ENCODE measurements around the gene METTL25B.

Gene METTL25B

GRCh38 chr1:156691665-156692440 is 36.4 kb upstream of the METTL25B start:
- H3K4me3 ChIP-seq (replicated peaks; ENCODE audit: low read depth, low read length) = no peak overlapping the region
- H3K27me3 ChIP-seq (replicated peaks; ENCODE audit: control insufficient read depth, insufficient read depth, low read length) = peaks cover 1% of the 10 kb centered on the region
- H3K36me3 ChIP-seq (ENCODE audit: control insufficient read depth, insufficient read depth, low read length) = no peaks in the 10 kb centered on the region
- TF ChIP-seq CTCF (IDR thresholded peaks at IDR 0.05; ENCODE audit: insufficient read depth, low read length, poor library complexity, severe bottlenecking) = no peak
- DNase-seq (ENCODE audit: extremely low read depth, insufficient read length) = no peak

GRCh38 chr1:156692441-156692924 is 35.8 kb upstream of the METTL25B start:
- Histone ChIP-seq H3K36me3 (ENCODE audit: control insufficient read depth, insufficient read depth, low read length) (no peaks in the 10 kb centered on the region), H3K27me3 (replicated peaks; ENCODE audit: control insufficient read depth, insufficient read depth, low read length) (peaks cover 1% of the 10 kb centered on the region), H3K4me3 (replicated peaks; ENCODE audit: low read depth, low read length) (no peak overlapping the region)
- no peak for DNase-seq (ENCODE audit: extremely low read depth, insufficient read length)
- TF ChIP-seq CTCF (IDR thresholded peaks at IDR 0.05; ENCODE audit: insufficient read depth, low read length, poor library complexity, severe bottlenecking) = no peak

- Histone ChIP-seq H3K4me3 (replicated peaks; ENCODE audit: low read depth, low read length) (no peak overlapping the region), H3K27me3 (replicated peaks; ENCODE audit: control insufficient read depth, insufficient read depth, low read length) (peaks cover 1% of the 10 kb centered on the region), H3K36me3 (ENCODE audit: control insufficient read depth, insufficient read depth, low read length) (no peaks in the 10 kb centered on the region)
- DNase-seq (ENCODE audit: extremely low read depth, insufficient read length) = no peak
- no peak for TF ChIP-seq CTCF (IDR thresholded peaks at IDR 0.05; ENCODE audit: insufficient read depth, low read length, poor library complexity, severe bottlenecking)
These were observed 35.1 kb upstream of the METTL25B start for GRCh38 chr1:156692925-156693847.

DNA sequence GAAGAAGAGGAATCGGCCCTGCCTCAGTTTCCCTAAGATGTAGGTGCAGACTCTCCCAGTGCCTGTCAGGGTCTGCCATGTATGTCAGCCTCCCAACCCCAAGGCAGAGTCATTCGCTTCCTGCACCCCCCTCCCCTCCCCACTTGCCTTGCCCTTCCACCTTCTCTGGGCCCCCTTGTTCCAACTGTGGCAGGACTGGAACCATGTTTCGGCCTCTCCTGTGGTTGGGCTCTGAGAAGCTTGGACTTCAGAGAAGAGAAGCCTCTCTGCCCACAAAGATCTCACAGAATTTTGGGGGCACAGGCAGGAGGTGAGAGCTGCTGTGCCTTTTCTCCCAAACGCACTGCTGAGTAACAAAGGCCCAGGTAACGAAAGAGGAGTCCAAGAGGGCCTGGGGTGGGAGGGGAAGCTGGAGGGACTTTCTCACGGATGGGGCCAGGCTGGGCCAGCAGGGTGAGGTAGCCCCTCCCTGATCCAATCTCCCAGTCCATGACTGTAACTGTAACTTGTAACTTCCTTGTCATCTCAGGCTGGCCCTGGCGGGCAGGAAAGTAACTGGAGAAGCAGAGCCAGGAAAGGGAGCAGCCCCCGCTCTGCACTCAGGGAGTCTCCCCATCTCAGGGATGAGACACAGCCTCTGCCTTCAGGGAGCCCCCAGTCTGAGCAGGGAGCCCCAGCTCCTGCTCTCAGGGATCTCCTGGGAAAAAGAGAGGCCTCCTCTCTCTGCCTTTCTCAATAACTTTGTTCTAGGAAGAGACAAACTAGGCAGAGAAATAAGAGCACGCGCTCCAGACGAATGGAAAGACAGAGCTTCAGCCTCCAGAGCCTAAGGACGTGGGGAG is 34.2 kb upstream of the METTL25B start:
- H3K27me3 ChIP-seq (replicated peaks; ENCODE audit: control insufficient read depth, insufficient read depth, low read length) = peaks cover 1% of the 10 kb centered on the region
- H3K4me3 ChIP-seq (replicated peaks; ENCODE audit: low read depth, low read length) = no peak overlapping the region
- H3K36me3 ChIP-seq (ENCODE audit: control insufficient read depth, insufficient read depth, low read length) = no peaks in the 10 kb centered on the region
- DNase-seq (ENCODE audit: extremely low read depth, insufficient read length) = no peak
- TF ChIP-seq CTCF (IDR thresholded peaks at IDR 0.05; ENCODE audit: insufficient read depth, low read length, poor library complexity, severe bottlenecking) = no peak

DNA sequence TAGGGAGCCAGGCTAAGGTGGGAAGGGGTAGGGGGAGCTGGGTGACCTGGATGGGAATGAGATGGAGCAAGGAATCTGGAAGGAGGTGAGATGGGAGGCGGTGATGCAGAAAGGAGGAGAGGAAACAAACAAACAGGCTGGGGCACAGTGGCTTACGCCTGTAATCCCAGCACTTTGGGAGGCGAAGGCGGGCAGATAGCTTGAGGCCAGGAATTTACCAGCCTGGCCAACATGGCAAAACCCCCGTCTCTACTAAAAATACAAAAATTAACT is 33.6 kb upstream of the METTL25B start:
- H3K27me3 ChIP-seq (replicated peaks; ENCODE audit: control insufficient read depth, insufficient read depth, low read length) = peaks cover 1% of the 10 kb centered on the region
- no peak for TF ChIP-seq CTCF (IDR thresholded peaks at IDR 0.05; ENCODE audit: insufficient read depth, low read length, poor library complexity, severe bottlenecking)
- no peaks in the 10 kb centered on the region for H3K36me3 ChIP-seq (ENCODE audit: control insufficient read depth, insufficient read depth, low read length)
- H3K4me3 ChIP-seq (replicated peaks; ENCODE audit: low read depth, low read length) = no peak overlapping the region
- DNase-seq (ENCODE audit: extremely low read depth, insufficient read length) = no peak

All from GM06990 (cell line).